Caco-2 (cell line): ENCODE measurements around the gene HMGCLL1. TPM values are rescaled to one million over a fixed set of nuclear protein-coding genes. Genes with fewer than 3 reads are reported as not detected.

Experiments
- BruUV-seq: library from RNA; stranded (reverse); fragments of 400-500 nt; replicated peaks from 2 replicates; lab custom pipeline; 2021; lab: Mats Ljungman, UMichigan
- CTCF ChIA-PET: fragments of 300-600 bp; sonication (Branson Sonifier 250); formaldehyde crosslinking; loops from one replicate; lab custom pipeline; 2022; ENCODE audit warnings: antibody characterized with exemption; lab: Charles Lee
- POLR2A ChIA-PET: fragments of 300-600 bp; sonication (Branson Sonifier 250); formaldehyde crosslinking; loops from one replicate; lab custom pipeline; 2022; ENCODE audit warnings: antibody characterized with exemption; lab: Charles Lee
- DNase-seq, 2 experiments: peaks; one replicate each; pipeline versions ENCODE4 v3.0.0 to v3.0.0-alpha.2; 2020 to 2022
- H3K27me3 ChIP-seq: replicated peaks from 2 replicates; pipeline ENCODE4 v1.6.0; 2011; ENCODE audit warnings: low read length; ENCODE audit not compliant: control insufficient read depth, insufficient read depth
- H3K36me3 ChIP-seq: 2 replicates; pipeline ENCODE4 v1.5.1; 2011; ENCODE audit warnings: low read length; ENCODE audit not compliant: control insufficient read depth, insufficient read depth
- H3K4me1 ChIP-seq: fragments of 250-450 bp; sonication (Bioruptor Pico); 2 replicates; pipeline ENCODE4 v1.5.1; 2020; ENCODE audit warnings: mild to moderate bottlenecking
- H3K4me3 ChIP-seq: 2 replicates; pipeline ENCODE4 v1.5.1; 2011; ENCODE audit warnings: low read depth, mild to moderate bottlenecking, control low read depth, low read length
- H3K9me3 ChIP-seq: fragments of 250-450 bp; sonication (Bioruptor Pico); 2 replicates; pipeline ENCODE4 v1.5.1; 2020; ENCODE audit warnings: mild to moderate bottlenecking, moderate library complexity
- H3K27ac Mint-ChIP-seq: one replicate; pipeline ENCODE4 v1.8.0; 2022; ENCODE audit warnings: mixed read lengths; ENCODE audit not compliant: unreplicated experiment
- H3K27me3 Mint-ChIP-seq: one replicate; pipeline ENCODE4 v1.8.0; 2022; ENCODE audit warnings: mixed read lengths; ENCODE audit not compliant: insufficient read depth, unreplicated experiment
- H3K36me3 Mint-ChIP-seq: one replicate; pipeline ENCODE4 v1.8.0; 2022; ENCODE audit warnings: mild to moderate bottlenecking, mixed read lengths; ENCODE audit not compliant: insufficient read depth, unreplicated experiment
- H3K4me1 Mint-ChIP-seq: one replicate; pipeline ENCODE4 v1.8.0; 2022; ENCODE audit warnings: low read depth, mixed read lengths; ENCODE audit not compliant: unreplicated experiment
- H3K4me3 Mint-ChIP-seq: one replicate; pipeline ENCODE4 v1.8.0; 2022; ENCODE audit warnings: mild to moderate bottlenecking, moderate library complexity, mixed read lengths; ENCODE audit not compliant: unreplicated experiment
- H3K9me3 Mint-ChIP-seq: one replicate; pipeline ENCODE4 v1.8.0; 2022; ENCODE audit warnings: mixed read lengths; ENCODE audit not compliant: unreplicated experiment
- CTCF ChIP-seq, 2 experiments: fragments of 200-600 bp in 1 of 2; IDR thresholded peaks; 1 replicate in 1 of 2; 2 replicates in 1 of 2; pipeline versions ENCODE4 v1.5.1 to v1.8.0; 2011 to 2022; ENCODE audit warnings: antibody characterized with exemption in 1 of 2, control low read depth in 1 of 2, inconsistent platforms in 1 of 2, low read depth in 1 of 2, low read length in 1 of 2, mild to moderate bottlenecking in 1 of 2, moderate library complexity in 1 of 2; ENCODE audit not compliant: insufficient read depth in 1 of 2, severe bottlenecking in 1 of 2, unreplicated experiment in 1 of 2
- intact Hi-C: fragments of 100-400 bp; cut with micrococcal nuclease; formaldehyde crosslinking; loops from one replicate; pipeline ENCODE4 v1.10.0; 2022; ENCODE audit not compliant: unreplicated experiment
- total RNA-seq: library from RNA; stranded (reverse); gene quantifications from 2 replicates; pipeline ENCODE4 v1.2.3, GENCODE V29; 2022

Gene HMGCLL1
- total RNA-seq, 1 experiment from 2014 or later: not detected

GRCh38 chr6:55405474-55406235 is 173.3 kb downstream of the HMGCLL1 start:
- Histone ChIP-seq H3K36me3 (no peaks in the 10 kb centered on the region), H3K4me3 (no peak overlapping the region), H3K9me3 (no peaks in the 10 kb centered on the region), H3K4me1 (no peaks in the 10 kb centered on the region), H3K27me3 (no peaks in the 10 kb centered on the region)
- H3K4me1 Mint-ChIP-seq: no peaks in the 10 kb centered on the region
- DNase-seq: no peak
- H3K9me3 Mint-ChIP-seq: peaks cover 7% of the 10 kb centered on the region
- no peak overlapping the region for H3K27ac Mint-ChIP-seq
- no TSS peak for BruUV-seq
- intact Hi-C loops: no loop called here
- no peaks in the 10 kb centered on the region for H3K27me3 Mint-ChIP-seq
- H3K36me3 Mint-ChIP-seq: no peaks in the 10 kb centered on the region
- POLR2A ChIA-PET: no interaction called here
- TF ChIP-seq CTCF (IDR thresholded peaks at IDR 0.05; ENCODE audit: insufficient read depth in 1 of 2, low read depth in 1 of 2, low read length in 1 of 2, severe bottlenecking in 1 of 2, unreplicated experiment in 1 of 2): no peak
- CTCF ChIA-PET: no interaction called here
- no peak overlapping the region for H3K4me3 Mint-ChIP-seq

- Mint-ChIP-seq H3K36me3 (no peaks in the 10 kb centered on the region), H3K27me3 (no peaks in the 10 kb centered on the region), H3K4me1 (no peaks in the 10 kb centered on the region), H3K9me3 (no peaks in the 10 kb centered on the region), H3K4me3 (no peak overlapping the region), H3K27ac (no peak overlapping the region)
- ChIA-PET POLR2A (no interaction called here), CTCF (no interaction called here)
- no peaks in the 10 kb centered on the region for H3K9me3 ChIP-seq
- BruUV-seq: no TSS peak
- DNase-seq: no peak
- intact Hi-C loops: no loop called here
- H3K4me3 ChIP-seq: no peak overlapping the region
- H3K4me1 ChIP-seq: no peaks in the 10 kb centered on the region
- H3K27me3 ChIP-seq: no peaks in the 10 kb centered on the region
- TF ChIP-seq CTCF (IDR thresholded peaks at IDR 0.05; ENCODE audit: insufficient read depth in 1 of 2, low read depth in 1 of 2, low read length in 1 of 2, severe bottlenecking in 1 of 2, unreplicated experiment in 1 of 2): no peak
- H3K36me3 ChIP-seq: no peaks in the 10 kb centered on the region
These were observed 179.6 kb downstream of the HMGCLL1 start for GRCh38 chr6:55399351-55399750.

- no peaks in the 10 kb centered on the region for H3K27me3 Mint-ChIP-seq
- Histone ChIP-seq H3K4me1 (no peaks in the 10 kb centered on the region), H3K4me3 (no peak overlapping the region), H3K9me3 (no peaks in the 10 kb centered on the region), H3K27me3 (no peaks in the 10 kb centered on the region), H3K36me3 (no peaks in the 10 kb centered on the region)
- DNase-seq: no peak
- H3K4me1 Mint-ChIP-seq: no peaks in the 10 kb centered on the region
- H3K9me3 Mint-ChIP-seq: no peaks in the 10 kb centered on the region
- no peaks in the 10 kb centered on the region for H3K36me3 Mint-ChIP-seq
- intact Hi-C loops: no loop called here
- no TSS peak for BruUV-seq
- TF ChIP-seq CTCF (IDR thresholded peaks at IDR 0.05; ENCODE audit: insufficient read depth in 1 of 2, low read depth in 1 of 2, low read length in 1 of 2, severe bottlenecking in 1 of 2, unreplicated experiment in 1 of 2): no peak
- ChIA-PET POLR2A (no interaction called here), CTCF (no interaction called here)
- no peak overlapping the region for H3K27ac Mint-ChIP-seq
- H3K4me3 Mint-ChIP-seq: no peak overlapping the region
These were observed 181.0 kb downstream of the HMGCLL1 start for GRCh38 chr6:55397986-55398385.
